GM12878 (cell line): Measurements from ENCODE around the gene HIVEP3. TPM values are rescaled to one million over a fixed set of nuclear protein-coding genes. Genes with fewer than 3 reads are reported as not detected.

Experiments
- EED ChIP-seq: sonication (generic); IDR thresholded peaks from 2 replicates; pipeline ENCODE4 v1.6.1; 2016; ENCODE audit warnings: antibody characterized with exemption, low read depth
- ETV6 ChIP-seq, 2 experiments: fragments of 450-650 bp in 1 of 2; IDR thresholded peaks in 1 of 2; conservative IDR thresholded peaks in 1 of 2; 2 replicates each; pipeline ENCODE4 v1.6.1; 2014; ENCODE audit warnings: antibody characterized with exemption in 1 of 2, borderline replicate concordance in 1 of 2, low read depth in 1 of 2, mild to moderate bottlenecking in 1 of 2, moderate library complexity in 1 of 2
- HDAC6 ChIP-seq: fragments of 200-600 bp; sonication (generic); IDR thresholded peaks from one replicate; pipeline ENCODE4 v1.8.0; 2017; ENCODE audit warnings: antibody characterized with exemption; ENCODE audit not compliant: unreplicated experiment
- KAT2A ChIP-seq: conservative IDR thresholded peaks from 2 replicates; pipeline ENCODE4 v1.6.1; 2011; ENCODE audit warnings: low read depth, low read length; ENCODE audit not compliant: control insufficient read depth
- KLF5 ChIP-seq: fragments of 450-650 bp; IDR thresholded peaks from 2 replicates; pipeline ENCODE4 v1.6.1; 2014; ENCODE audit warnings: mild to moderate bottlenecking; ENCODE audit not compliant: partially characterized antibody
- MEF2B ChIP-seq: fragments of 450-650 bp; IDR thresholded peaks from 2 replicates; pipeline ENCODE4 v1.6.1; 2018; ENCODE audit warnings: mild to moderate bottlenecking, moderate library complexity; ENCODE audit not compliant: partially characterized antibody, poor library complexity, severe bottlenecking
- MTA2 ChIP-seq: fragments of 450-650 bp; IDR thresholded peaks from 2 replicates; pipeline ENCODE4 v1.6.1; 2016; ENCODE audit warnings: low read depth, mild to moderate bottlenecking, moderate library complexity
- RB1 ChIP-seq: fragments of 450-650 bp; formaldehyde crosslinking; IDR thresholded peaks from 2 replicates; pipeline ENCODE4 v1.6.1; 2017; ENCODE audit warnings: mild to moderate bottlenecking, borderline replicate concordance
- RCOR1 ChIP-seq: conservative IDR thresholded peaks from 2 replicates; pipeline ENCODE4 v1.6.1; 2012; ENCODE audit warnings: low read depth, low read length, improper control_type of control experiment
- SMC3 ChIP-seq: IDR thresholded peaks from 2 replicates; pipeline ENCODE4 v1.6.1; 2011; ENCODE audit warnings: low read length, improper control_type of control experiment, borderline replicate concordance
- SP1 ChIP-seq: IDR thresholded peaks from one replicate; pipeline ENCODE4 v1.6.1; 2011; ENCODE audit warnings: low read depth, low read length
- SPI1 ChIP-seq: IDR thresholded peaks from 2 replicates; pipeline ENCODE4 v1.6.1; 2011; ENCODE audit warnings: low read depth, mild to moderate bottlenecking, low read length, moderate library complexity, borderline replicate concordance; ENCODE audit not compliant: insufficient read depth
- STAT1 ChIP-seq: fragments of 450-650 bp; conservative IDR thresholded peaks from 2 replicates; pipeline ENCODE4 v1.6.1; 2014; ENCODE audit warnings: antibody characterized with exemption, mild to moderate bottlenecking
- SUZ12 ChIP-seq: fragments of 200-600 bp; sonication (generic); IDR thresholded peaks from one replicate; pipeline ENCODE4 v1.6.1; 2018; ENCODE audit warnings: antibody characterized with exemption, mild to moderate bottlenecking; ENCODE audit not compliant: unreplicated experiment
- TBL1XR1 ChIP-seq: IDR thresholded peaks from 2 replicates; pipeline ENCODE4 v1.6.1; 2012; ENCODE audit warnings: low read depth, low read length, improper control_type of control experiment
- ZBED1 ChIP-seq: IDR thresholded peaks from 2 replicates; pipeline ENCODE4 v1.6.1; 2016; ENCODE audit warnings: borderline replicate concordance
- polyA plus RNA-seq, 11 experiments: library from polyadenylated mRNA; depleted of rRNA in 4 of 11; unstranded in 6 of 11; stranded (reverse) in 5 of 11; fragments of >200 nt; fragmentation: Nextera tagmentation in 4 of 11; fragmentation: Illumina TruSeq in 1 of 11; extraction: Ambion mirVana in 4 of 11; extraction: Trizol in 1 of 11; gene quantifications; 1 replicate in 1 of 11; 2 replicates in 10 of 11; pipeline versions ENCODE4 v1.2.1 to v1.2.3, GENCODE V29; 2011 to 2016; ENCODE audit warnings: inconsistent platforms in 2 of 11, missing spikeins in 2 of 11, low read depth in 1 of 11
- total RNA-seq, 4 experiments: library from RNA; depleted of rRNA in 3 of 4; stranded (reverse); fragments of >200 nt in 3 of 4; fragmentation: Illumina TruSeq in 1 of 4; extraction: Trizol in 1 of 4; gene quantifications; 2 replicates each; pipeline versions ENCODE4 v1.2.1 to v1.2.3, GENCODE V29; 2013 to 2021
- TF ChIP-seq, protein P1 (sequence below): fragments of 450-650 bp; IDR thresholded peaks from 2 replicates; pipeline ENCODE4 v1.6.1; 2014; ENCODE audit warnings: mild to moderate bottlenecking
- TF ChIP-seq, protein P2 (sequence below): fragments of 450-650 bp; formaldehyde crosslinking; IDR thresholded peaks from 2 replicates; pipeline ENCODE4 v1.4.0; 2020; ENCODE audit warnings: mild to moderate bottlenecking, moderate library complexity
- TF ChIP-seq, protein P3 (sequence below): IDR thresholded peaks from 2 replicates; pipeline ENCODE4 v1.6.1; 2011; ENCODE audit warnings: borderline replicate concordance, low read depth, mild to moderate bottlenecking, moderate library complexity, mixed read lengths, low read length; ENCODE audit not compliant: insufficient read depth; ENCODE audit errors: extremely low read length
- TF ChIP-seq, protein P4 (sequence below): IDR thresholded peaks from 2 replicates; pipeline ENCODE4 v1.6.1; 2011; ENCODE audit warnings: mild to moderate bottlenecking, low read depth, low read length, moderate library complexity; ENCODE audit not compliant: insufficient replicate concordance
- TF ChIP-seq, protein P5 (sequence below): IDR thresholded peaks from 2 replicates; pipeline ENCODE4 v1.6.1; 2012; ENCODE audit warnings: low read depth, low read length, improper control_type of control experiment
- TF ChIP-seq, protein P6 (sequence below): fragments of 150-350 bp; IDR thresholded peaks from 2 replicates; pipeline ENCODE4 v1.6.1; 2014; ENCODE audit warnings: mild to moderate bottlenecking, low read depth, low read length

HIVEP3 gene
- total and polyA plus RNA-seq, 10 of the 15 experiments (the other 5 are each of a cell fraction or from before 2014, with no cell fraction given), result 1.8 to 13.6 (median 3.8) TPM

DNA sequence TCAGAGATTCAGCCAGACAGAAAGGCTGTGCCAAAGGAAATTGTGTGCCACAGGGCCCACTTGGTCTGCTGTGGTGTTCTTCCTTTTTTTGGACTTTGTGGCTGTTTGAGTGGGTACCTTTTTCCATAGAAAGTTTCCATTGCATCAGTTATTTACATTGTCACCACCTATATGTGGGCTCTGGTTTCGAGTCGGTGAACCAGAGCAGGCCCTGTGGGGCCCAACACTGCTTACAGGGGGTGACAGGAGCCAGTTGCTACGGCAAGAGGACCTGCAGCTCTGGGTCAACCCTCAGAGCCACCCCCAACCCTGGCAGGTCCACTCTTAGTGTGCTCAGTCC lies 277.3 kb downstream of the HIVEP3 start (continued):
- TF ChIP-seq SPI1 (no peak), RB1 (no peak), SUZ12 (no peak), SMC3 (no peak), STAT1 (no peak), EED (no peak), KLF5 (no peak), ETV6 (conservative IDR thresholded peaks at IDR 0.05 in 1 of 2, IDR thresholded peaks at IDR 0.05 in 1 of 2; ENCODE audit: borderline replicate concordance in 1 of 2, low read depth in 1 of 2) (no peak), HDAC6 (no peak), SP1 (peak; percentile 26), MTA2 (peak; percentile 71), TBL1XR1 (no peak), ZBED1 (no peak), MEF2B (peak; percentile 76), RCOR1 (no peak), KAT2A (no peak)
- TF ChIP-seq, protein P1, sequence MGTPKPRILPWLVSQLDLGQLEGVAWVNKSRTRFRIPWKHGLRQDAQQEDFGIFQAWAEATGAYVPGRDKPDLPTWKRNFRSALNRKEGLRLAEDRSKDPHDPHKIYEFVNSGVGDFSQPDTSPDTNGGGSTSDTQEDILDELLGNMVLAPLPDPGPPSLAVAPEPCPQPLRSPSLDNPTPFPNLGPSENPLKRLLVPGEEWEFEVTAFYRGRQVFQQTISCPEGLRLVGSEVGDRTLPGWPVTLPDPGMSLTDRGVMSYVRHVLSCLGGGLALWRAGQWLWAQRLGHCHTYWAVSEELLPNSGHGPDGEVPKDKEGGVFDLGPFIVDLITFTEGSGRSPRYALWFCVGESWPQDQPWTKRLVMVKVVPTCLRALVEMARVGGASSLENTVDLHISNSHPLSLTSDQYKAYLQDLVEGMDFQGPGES, result no peak
- TF ChIP-seq, protein P2, sequence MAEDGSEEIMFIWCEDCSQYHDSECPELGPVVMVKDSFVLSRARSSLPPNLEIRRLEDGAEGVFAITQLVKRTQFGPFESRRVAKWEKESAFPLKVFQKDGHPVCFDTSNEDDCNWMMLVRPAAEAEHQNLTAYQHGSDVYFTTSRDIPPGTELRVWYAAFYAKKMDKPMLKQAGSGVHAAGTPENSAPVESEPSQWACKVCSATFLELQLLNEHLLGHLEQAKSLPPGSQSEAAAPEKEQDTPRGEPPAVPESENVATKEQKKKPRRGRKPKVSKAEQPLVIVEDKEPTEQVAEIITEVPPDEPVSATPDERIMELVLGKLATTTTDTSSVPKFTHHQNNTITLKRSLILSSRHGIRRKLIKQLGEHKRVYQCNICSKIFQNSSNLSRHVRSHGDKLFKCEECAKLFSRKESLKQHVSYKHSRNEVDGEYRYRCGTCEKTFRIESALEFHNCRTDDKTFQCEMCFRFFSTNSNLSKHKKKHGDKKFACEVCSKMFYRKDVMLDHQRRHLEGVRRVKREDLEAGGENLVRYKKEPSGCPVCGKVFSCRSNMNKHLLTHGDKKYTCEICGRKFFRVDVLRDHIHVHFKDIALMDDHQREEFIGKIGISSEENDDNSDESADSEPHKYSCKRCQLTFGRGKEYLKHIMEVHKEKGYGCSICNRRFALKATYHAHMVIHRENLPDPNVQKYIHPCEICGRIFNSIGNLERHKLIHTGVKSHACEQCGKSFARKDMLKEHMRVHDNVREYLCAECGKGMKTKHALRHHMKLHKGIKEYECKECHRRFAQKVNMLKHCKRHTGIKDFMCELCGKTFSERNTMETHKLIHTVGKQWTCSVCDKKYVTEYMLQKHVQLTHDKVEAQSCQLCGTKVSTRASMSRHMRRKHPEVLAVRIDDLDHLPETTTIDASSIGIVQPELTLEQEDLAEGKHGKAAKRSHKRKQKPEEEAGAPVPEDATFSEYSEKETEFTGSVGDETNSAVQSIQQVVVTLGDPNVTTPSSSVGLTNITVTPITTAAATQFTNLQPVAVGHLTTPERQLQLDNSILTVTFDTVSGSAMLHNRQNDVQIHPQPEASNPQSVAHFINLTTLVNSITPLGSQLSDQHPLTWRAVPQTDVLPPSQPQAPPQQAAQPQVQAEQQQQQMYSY, result no peak
- TF ChIP-seq, protein P3, sequence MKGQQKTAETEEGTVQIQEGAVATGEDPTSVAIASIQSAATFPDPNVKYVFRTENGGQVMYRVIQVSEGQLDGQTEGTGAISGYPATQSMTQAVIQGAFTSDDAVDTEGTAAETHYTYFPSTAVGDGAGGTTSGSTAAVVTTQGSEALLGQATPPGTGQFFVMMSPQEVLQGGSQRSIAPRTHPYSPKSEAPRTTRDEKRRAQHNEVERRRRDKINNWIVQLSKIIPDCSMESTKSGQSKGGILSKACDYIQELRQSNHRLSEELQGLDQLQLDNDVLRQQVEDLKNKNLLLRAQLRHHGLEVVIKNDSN, result no peak
- TF ChIP-seq, protein P4, sequence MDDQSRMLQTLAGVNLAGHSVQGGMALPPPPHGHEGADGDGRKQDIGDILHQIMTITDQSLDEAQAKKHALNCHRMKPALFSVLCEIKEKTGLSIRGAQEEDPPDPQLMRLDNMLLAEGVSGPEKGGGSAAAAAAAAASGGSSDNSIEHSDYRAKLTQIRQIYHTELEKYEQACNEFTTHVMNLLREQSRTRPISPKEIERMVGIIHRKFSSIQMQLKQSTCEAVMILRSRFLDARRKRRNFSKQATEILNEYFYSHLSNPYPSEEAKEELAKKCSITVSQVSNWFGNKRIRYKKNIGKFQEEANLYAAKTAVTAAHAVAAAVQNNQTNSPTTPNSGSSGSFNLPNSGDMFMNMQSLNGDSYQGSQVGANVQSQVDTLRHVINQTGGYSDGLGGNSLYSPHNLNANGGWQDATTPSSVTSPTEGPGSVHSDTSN, result no peak
- TF ChIP-seq, protein P5, sequence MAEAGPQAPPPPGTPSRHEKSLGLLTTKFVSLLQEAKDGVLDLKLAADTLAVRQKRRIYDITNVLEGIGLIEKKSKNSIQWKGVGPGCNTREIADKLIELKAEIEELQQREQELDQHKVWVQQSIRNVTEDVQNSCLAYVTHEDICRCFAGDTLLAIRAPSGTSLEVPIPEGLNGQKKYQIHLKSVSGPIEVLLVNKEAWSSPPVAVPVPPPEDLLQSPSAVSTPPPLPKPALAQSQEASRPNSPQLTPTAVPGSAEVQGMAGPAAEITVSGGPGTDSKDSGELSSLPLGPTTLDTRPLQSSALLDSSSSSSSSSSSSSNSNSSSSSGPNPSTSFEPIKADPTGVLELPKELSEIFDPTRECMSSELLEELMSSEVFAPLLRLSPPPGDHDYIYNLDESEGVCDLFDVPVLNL, result no peak
- TF ChIP-seq, protein P6, sequence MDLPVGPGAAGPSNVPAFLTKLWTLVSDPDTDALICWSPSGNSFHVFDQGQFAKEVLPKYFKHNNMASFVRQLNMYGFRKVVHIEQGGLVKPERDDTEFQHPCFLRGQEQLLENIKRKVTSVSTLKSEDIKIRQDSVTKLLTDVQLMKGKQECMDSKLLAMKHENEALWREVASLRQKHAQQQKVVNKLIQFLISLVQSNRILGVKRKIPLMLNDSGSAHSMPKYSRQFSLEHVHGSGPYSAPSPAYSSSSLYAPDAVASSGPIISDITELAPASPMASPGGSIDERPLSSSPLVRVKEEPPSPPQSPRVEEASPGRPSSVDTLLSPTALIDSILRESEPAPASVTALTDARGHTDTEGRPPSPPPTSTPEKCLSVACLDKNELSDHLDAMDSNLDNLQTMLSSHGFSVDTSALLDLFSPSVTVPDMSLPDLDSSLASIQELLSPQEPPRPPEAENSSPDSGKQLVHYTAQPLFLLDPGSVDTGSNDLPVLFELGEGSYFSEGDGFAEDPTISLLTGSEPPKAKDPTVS, result no peak
